ENCODE data around the gene TREH. TPM values are rescaled to one million over a fixed set of nuclear protein-coding genes. Genes with fewer than 3 reads are reported as not detected.

Gene TREH
- total RNA-seq, 4 donors from 2014 or later = not detected

GRCh38 chr11:118619444-118620197, 59.8 kb downstream of the TREH start:
- H3K9me3 ChIP-seq = no peaks in the 10 kb centered on the region
- peak overlapping the region; percentile 61 to 99 (median 86) for H3K27ac ChIP-seq
- WGBS, 2 donors = 19 to 26% methylated on average over 6 of the region's 6 CpGs
- H3K4me3 ChIP-seq = no peak overlapping the region
- TF ChIP-seq EP300 (IDR thresholded peaks at IDR 0.05) = no peak
- TF ChIP-seq CTCF (IDR thresholded peaks at IDR 0.05) = no peak
- TF ChIP-seq POLR2A (IDR thresholded peaks at IDR 0.05) = no peak
- DNase-seq (ENCODE audit: low spot score in 2 of 2) = peak in 1 of 2 donors; percentile 52
- no peaks in the 10 kb centered on the region for H3K27me3 ChIP-seq
- H3K36me3 ChIP-seq = peaks cover 5 to 36% (median 9%) of the 10 kb centered on the region in 3 donors
- H3K4me1 ChIP-seq = peaks cover 5 to 89% (median 73%) of the 10 kb centered on the region in 4 donors

- 3 to 24% methylated on average over 3 to 4 of the region's 4 CpGs for WGBS, 2 donors
- Histone ChIP-seq H3K36me3 (peaks cover 5 to 41% (median 9%) of the 10 kb centered on the region in 3 donors), H3K27me3 (no peaks in the 10 kb centered on the region), H3K27ac (peak overlapping the region; percentile 61 to 99 (median 86)), H3K9me3 (no peaks in the 10 kb centered on the region), H3K4me3 (peak overlapping the region in 2 of 4 donors; percentile 7 to 15), H3K4me1 (peaks cover 5 to 94% (median 74%) of the 10 kb centered on the region in 4 donors)
- peak in 1 of 2 donors; percentile 20 for TF ChIP-seq EP300 (IDR thresholded peaks at IDR 0.05)
- no peak for TF ChIP-seq CTCF (IDR thresholded peaks at IDR 0.05)
- no peak for TF ChIP-seq POLR2A (IDR thresholded peaks at IDR 0.05)
- peak; percentile 62 to 74 for DNase-seq (ENCODE audit: low spot score in 2 of 2)
Measured at GRCh38 chr11:118618991-118619375, 60.5 kb downstream of the TREH start.

GRCh38 chr11:118618115-118618990, 61.1 kb downstream of the TREH start:
- TF ChIP-seq CTCF (IDR thresholded peaks at IDR 0.05) = no peak
- no peak for TF ChIP-seq POLR2A (IDR thresholded peaks at IDR 0.05)
- TF ChIP-seq EP300 (IDR thresholded peaks at IDR 0.05) = peak in 1 of 2 donors; percentile 75
- peaks cover 5 to 45% (median 9%) of the 10 kb centered on the region in 3 donors for H3K36me3 ChIP-seq
- H3K27ac ChIP-seq = peak overlapping the region; percentile 61 to 99 (median 86)
- H3K4me1 ChIP-seq = peaks cover 5 to 99% (median 73%) of the 10 kb centered on the region in 4 donors
- H3K27me3 ChIP-seq = no peaks in the 10 kb centered on the region
- no peaks in the 10 kb centered on the region for H3K9me3 ChIP-seq
- peak; percentile 62 to 76 for DNase-seq (ENCODE audit: low spot score in 2 of 2)
- H3K4me3 ChIP-seq = peak overlapping the region in 2 of 4 donors; percentile 7 to 15
- 17 to 19% methylated on average over 11 of the region's 11 CpGs for WGBS, 2 donors

- H3K9me3 ChIP-seq = no peaks in the 10 kb centered on the region
- H3K36me3 ChIP-seq = peaks cover 5 to 41% (median 9%) of the 10 kb centered on the region in 3 donors
- no peak overlapping the region for H3K4me3 ChIP-seq
- peak in 1 of 2 donors; percentile 12 for DNase-seq (ENCODE audit: low spot score in 2 of 2)
- WGBS, 2 donors = 60 to 85% methylated on average over 1 to 5 of the region's 5 CpGs
- peaks cover 5 to 98% (median 69%) of the 10 kb centered on the region in 4 donors for H3K4me1 ChIP-seq
- no peaks in the 10 kb centered on the region for H3K27me3 ChIP-seq
- peak overlapping the region; percentile 36 to 99 (median 86) for H3K27ac ChIP-seq
- TF ChIP-seq CTCF (IDR thresholded peaks at IDR 0.05) (no peak), POLR2A (IDR thresholded peaks at IDR 0.05) (no peak), EP300 (IDR thresholded peaks at IDR 0.05) (no peak)
Measured at GRCh38 chr11:118615976-118616371, 63.5 kb downstream of the TREH start.
